ENCODE data around the gene DDIAS.
"Not testable (repeated sequence)": the region's sequence is repeated elsewhere in the genome, so short reads cannot be mapped to it uniquely, and the experiment has no call there.

The DDIAS gene

GRCh38 chr11:82889133-82890001 lies 12.2 kb upstream of the DDIAS start:
- DNase-seq (ENCODE audit: low read depth in 2 of 2), result no peak

DNA sequence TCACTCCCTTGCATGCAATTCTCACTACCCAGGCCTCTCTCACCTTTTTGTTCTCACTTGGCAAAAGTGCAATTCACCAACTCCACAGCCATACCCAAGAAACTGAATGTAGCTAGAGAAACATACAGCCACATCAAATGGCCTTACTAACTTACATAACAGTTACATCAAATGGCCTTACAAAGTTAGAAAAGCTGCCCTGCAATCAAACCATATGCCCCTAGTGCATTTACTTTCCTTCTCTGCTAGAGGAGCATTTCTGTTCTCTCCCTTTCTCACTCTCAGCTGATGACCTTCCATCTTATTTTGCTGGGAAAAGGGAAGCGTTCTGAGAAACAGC lies 11.6 kb upstream of the DDIAS start:
- DNase-seq (ENCODE audit: low read depth in 2 of 2), result no peak

DNA sequence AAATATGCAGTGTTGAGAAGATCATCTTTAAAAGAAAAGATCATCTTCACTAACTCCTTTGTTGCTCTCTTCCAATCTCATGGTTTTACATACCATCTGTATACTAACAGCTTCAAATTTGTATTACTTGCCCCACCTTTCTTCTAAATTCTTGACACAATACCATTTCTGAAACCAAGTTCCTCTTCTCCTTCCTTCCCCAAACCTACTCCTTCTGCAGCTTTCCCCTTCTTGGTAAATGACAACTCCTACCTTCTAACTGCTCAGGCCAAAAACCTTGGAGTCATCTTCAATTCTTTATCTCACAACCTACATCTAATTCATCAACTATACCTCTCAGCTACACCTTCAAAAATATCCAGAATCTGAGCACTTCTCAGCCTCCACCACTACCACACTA lies 10.6 kb upstream of the DDIAS start:
- DNase-seq (ENCODE audit: low read depth in 2 of 2), result no peak

DNA sequence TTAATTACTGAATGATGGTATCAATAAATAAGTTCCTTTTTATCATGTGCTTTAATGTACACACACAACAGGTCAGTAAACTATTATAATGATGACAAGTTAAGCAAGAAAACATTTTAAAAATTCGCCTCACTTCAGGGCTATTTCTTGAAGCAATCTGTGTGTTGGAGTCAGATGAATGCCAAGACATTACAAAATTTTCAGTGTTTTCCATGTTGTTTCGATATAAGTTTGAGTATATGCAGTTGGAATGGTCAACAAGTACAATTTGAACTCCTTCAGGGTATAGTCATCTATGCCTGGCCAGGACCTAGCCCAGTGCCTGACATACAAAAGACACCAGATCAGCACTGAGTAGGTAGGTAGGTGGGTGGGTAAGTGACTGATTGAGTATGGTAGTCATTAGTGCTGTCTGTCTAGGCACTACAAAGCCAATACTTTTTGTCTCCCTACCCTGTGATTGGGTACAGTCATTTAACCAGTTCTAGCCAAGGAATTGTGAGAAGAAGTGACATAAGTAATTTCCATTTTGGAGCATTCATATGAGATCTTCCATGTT lies 8.8 kb upstream of the DDIAS start:
- no peak for DNase-seq (ENCODE audit: low read depth in 2 of 2)

- no peak for DNase-seq (ENCODE audit: low read depth in 2 of 2)
Observed at GRCh38 chr11:82895437-82896091, 6.0 kb upstream of the DDIAS start.

DNA sequence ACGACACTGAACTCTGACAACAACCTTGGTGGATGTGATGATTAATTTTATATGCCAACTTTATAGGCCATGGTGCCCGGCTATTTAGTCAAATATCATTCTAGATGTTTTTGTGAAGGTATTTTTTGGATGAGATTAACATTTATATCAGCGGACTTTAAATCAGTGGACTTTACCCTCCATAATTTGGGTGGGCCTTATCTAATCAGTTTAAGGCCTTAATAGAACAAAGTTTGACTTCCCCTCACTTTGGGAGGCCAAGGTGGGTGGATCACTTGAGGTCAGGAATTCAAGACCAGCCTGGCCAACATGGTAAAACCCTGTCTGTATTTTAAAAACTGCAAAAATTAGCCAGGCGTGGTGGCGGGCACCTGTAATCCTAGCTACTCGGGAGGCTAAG lies 5.4 kb upstream of the DDIAS start:
- no peak for DNase-seq (ENCODE audit: low read depth in 2 of 2)

DNA sequence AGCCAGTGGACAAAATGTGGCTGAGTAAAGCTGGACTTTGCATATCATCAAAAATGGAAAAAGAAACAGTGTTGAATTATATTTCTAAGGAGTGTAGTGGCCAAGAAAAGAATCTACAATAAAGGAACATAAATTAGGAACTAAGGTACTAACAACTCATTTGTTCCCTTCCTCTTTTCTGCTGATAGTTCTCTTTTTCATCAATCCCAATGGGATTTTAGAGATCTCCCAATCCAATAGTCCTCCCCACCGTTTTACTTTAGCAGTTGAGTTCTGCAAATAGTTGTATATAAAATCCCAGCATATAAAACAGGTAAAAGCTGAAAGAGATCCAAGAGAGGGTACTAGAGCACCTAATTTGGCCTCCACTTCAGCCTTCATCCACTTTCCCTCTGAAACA lies 3.3 kb upstream of the DDIAS start:
- no peak for DNase-seq (ENCODE audit: low read depth in 2 of 2)

- no peak for DNase-seq (ENCODE audit: low read depth in 2 of 2)
Observed at GRCh38 chr11:82899186-82899820, 2.2 kb upstream of the DDIAS start.

DNA sequence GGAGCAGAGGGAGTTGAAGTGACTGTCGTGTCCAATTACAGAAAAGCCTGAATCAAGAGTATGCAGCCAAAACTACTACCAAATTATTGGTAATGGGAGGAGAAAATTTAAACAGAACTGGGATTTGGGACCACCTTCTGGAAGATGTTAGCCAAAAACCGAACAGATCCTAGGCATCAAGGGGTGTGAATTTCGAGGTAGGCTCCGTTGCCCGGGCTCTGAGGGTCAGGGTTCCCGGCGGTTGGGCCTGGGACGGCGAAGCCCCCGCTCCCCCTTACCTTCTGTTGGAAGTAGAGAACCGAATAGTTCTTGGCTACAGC lies 1.6 kb upstream of the DDIAS start:
- DNase-seq (ENCODE audit: low read depth in 2 of 2), result no peak

DNA sequence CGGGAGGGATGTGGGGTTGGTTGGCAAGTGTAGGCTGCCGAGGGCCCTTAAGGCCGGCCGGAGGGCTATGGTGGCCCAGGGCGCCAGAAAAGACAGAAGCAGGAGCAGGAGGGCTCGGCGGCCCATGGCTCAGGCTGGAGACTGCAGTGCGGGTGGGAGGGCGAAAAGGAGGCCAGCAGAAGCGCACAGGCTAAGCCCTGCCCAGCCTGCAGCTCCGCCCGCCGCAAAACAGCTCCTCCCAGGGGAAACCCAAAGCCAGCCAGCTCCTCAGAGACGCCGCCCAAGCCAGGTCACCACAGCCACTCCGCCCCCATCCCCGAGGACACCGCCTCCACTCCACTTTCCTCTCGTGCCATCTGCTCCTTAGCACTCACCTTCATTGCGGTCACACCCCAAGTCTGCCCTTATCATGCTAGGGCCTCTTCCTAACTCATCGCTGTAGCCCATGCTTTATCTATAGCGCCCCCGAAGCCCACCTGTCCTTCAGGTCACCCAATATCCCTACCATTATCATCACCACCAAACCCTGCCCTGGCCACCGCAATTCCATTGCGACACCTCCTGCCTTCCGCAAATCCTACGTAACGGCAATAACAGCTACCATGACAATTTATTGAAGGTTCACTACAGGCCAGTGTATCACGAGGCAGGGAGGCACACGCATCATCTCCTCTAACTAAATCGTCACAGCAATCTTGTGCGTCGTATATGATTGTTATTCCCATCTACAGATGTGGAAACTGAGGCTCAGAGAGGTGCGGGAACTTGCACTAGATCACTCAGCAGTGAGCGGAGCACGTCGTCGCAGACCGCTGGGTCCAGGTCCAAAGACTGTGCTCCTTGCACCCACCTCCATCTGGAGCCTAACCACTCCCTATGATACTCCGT lies 1.0 kb upstream of the DDIAS start, which contains the start of gene PRCP:
Gene PRCP (minus strand): TSS at position 154 of the 888 bp plus-strand sequence. CDS start 28 bp downstream, at position 126.
- peak; percentile 42 to 47 for DNase-seq (ENCODE audit: low read depth in 2 of 2)

DNA sequence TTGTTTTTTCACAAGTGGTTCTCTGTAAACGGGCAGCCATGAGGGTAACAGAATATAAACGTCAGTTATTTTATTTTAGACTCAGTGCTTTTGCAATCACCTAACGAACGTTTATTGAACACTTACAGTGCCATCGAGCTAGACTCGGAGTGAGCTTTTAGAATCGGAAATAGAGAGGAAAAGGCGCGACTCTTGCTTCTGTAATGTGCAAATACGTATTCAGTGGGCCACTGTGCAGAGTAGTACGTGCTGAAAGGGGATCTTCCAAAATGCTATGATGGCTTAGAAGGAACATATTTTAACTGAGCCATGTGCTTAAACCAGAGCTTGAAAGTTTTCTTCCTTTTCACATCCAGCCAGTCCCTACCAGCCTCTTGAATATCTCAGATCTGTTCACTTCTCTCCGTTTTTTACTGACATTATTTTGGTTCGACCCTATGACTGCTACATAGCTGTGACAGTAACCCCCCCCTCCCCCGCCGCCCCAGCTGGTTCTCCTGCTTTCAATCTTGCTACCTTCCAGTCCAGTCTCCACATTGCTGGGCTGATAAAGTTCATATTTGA lies 468 bp downstream of the DDIAS start:
- DNase-seq (ENCODE audit: low read depth in 2 of 2), result no peak

DNA sequence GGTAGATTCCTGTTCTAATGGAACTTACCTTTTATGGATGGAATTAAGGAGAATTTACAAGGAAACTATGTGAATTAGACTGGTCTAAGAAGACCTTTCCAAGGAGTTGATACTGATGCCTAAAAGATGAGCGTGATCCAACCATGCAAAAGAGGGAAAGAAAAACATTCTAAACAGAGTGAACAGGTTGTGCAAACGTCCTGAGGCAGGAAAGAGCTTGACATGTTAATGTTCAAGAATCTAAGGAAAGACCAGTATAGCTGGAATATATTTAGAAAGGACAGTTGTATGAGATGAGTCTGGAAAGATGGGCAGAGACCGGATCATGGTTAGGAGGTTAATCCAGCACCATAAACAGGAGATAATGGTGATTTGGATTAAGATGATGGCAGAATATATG lies 1.3 kb downstream of the DDIAS start:
- DNase-seq (ENCODE audit: low read depth in 2 of 2), result no peak

DNA sequence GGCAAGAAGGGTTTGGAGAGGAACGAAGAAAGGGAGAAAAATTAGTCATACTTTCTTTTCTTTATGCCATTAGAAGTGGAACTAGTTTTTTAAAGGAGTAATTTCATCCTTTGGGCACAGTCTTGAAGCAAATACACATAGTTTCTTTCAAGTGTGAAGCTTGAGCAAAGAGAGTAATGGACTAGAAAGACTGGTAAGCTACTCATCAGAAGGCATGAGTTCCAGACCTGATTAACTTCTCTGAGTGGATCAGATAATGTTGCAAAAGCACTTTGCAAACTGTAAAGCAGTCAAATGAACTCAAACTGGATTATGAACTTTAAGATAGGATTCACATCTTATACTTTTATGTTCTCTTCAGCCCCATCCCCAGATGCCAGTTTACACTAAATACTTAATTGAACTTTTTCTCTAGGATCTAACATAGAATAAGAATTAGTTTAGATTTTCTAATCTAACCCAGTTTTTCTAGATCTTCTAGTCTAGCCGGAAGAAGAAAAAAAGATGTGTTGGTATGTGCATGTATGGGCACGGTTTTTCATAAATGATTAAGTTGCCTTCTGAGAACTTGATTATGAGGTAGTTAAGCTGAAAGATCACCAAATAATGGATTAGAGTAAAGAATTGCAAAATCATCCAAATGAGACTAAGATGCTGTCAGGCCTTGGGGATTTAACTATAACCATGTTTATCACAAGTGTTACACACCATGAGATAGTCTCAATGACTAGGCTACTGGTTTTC lies 2.5 kb downstream of the DDIAS start:
- DNase-seq (ENCODE audit: low read depth in 2 of 2), result no peak

- DNase-seq (ENCODE audit: low read depth in 2 of 2), result peak in 1 of 2 experiments; percentile 23
Observed at GRCh38 chr11:82906236-82906635, 4.7 kb downstream of the DDIAS start.

DNA sequence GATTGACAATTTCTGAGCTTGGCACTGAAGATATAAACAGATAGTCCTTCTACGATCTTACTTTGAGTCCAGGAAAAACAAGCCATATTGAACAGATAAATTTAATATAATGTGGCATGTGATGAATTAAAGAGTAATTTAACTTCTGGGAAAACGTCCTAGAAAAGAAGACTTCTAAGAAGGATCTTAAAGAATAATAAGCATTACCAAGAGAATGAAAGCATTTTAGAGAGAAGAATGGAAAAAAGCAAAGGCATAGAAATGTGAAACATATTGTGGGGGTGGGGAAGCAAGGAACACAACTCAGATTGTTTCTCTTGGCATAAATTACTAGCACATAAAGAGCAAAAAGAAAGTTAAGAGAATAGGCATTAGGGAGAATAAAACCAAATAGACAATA lies 5.4 kb downstream of the DDIAS start:
- DNase-seq (ENCODE audit: low read depth in 2 of 2), result no peak

GRCh38 chr11:82907371-82907770 lies 5.8 kb downstream of the DDIAS start:
- no peak for DNase-seq (ENCODE audit: low read depth in 2 of 2)

- DNase-seq (ENCODE audit: low read depth in 2 of 2), result no peak
Observed at GRCh38 chr11:82908311-82908710, 6.8 kb downstream of the DDIAS start.

GRCh38 chr11:82909015-82909640 lies 7.6 kb downstream of the DDIAS start:
- no peak for DNase-seq (ENCODE audit: low read depth in 2 of 2)

DNA sequence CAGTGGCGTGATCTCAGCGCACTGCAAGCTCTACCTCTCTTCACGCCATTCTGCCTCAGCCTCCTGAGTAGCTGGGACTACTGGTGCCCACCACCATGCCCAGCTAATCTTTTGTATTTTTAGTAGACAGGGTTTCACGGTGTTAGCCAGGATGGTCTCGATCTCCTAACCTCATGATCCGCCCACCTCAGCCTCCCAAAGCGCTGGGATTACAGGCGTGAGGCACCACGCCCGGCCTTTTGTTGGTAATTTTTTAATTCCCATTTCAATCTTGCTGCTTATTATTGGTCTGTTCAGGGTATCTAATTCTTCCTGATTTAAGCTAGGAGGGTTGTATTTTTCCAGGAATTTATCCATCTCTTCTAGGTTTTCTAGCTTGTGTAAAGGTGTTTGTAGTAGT lies 18.2 kb downstream of the DDIAS start:
- DNase-seq (ENCODE audit: low read depth in 2 of 2), result not testable (repeated sequence)

DNA sequence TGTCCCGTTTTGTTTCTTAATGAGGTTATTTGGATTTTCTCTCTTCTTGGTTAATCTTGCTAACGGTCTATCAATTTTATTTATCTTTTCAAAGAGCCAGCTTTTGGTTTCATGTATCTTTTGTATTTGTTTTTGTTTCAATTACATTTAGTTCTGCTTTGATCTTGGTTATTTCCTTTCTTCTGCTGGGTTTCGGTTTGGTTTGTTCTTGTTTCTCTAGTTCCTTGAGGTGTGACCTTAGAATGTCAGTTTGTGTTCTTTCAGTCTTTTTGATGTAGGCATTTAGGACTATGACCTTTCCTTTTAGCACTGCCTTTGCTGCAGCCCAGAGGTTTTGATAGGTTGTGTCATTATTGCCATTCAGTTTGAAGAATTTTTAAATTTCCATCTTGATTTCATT lies 18.7 kb downstream of the DDIAS start:
- DNase-seq (ENCODE audit: low read depth in 2 of 2), result not testable (repeated sequence)
